Measurements from ENCODE around the gene MAGEF1.

GRCh38 chr3:184690192-184690883 is 21.5 kb downstream of the MAGEF1 start:
- no peak for TF ChIP-seq EP300 (IDR thresholded peaks at IDR 0.05; ENCODE audit: low read depth)
- TF ChIP-seq POLR2A (IDR thresholded peaks at IDR 0.05), result no peak

Measured in transverse colon (tissue), 1 donor.